ENCODE measurements around the gene KRR1. TPM values are rescaled to one million over a fixed set of nuclear protein-coding genes. Genes with fewer than 3 reads are reported as not detected.
A peak's percentile ranks its signal among the peaks of the same experiment; 100 is the strongest.

The KRR1 gene
- total RNA-seq, 1 donor from 2014 or later = 21.4 TPM

DNA sequence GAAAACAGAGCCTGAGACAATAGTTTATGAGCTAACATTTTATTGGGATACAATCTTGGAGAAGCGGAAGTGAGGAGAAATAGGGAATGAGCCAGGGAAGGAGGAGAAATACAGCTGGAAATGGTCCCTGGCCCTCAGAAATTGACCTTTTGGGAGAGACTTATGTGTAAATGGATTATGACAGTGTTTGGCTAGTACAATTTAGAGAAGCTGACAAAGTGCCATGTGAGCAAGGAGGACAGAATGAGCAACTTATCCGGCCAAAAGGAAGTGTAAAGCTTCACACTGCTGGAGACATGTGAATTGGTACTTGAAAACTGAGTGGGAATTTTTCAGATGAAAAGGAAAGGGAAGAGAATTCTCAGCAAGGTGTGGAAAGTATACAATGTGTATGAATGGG is 28.0 kb downstream of the KRR1 start:
- no peak for DNase-seq (ENCODE audit: extremely low spot score in 2 of 2)
- Histone ChIP-seq H3K4me3 (no peak overlapping the region), H3K27me3 (no peaks in the 10 kb centered on the region), H3K4me1 (peaks cover 32% of the 10 kb centered on the region), H3K9me3 (no peaks in the 10 kb centered on the region), H3K27ac (no peak overlapping the region), H3K36me3 (no peaks in the 10 kb centered on the region)
- intact Hi-C loops (cut with DNase I) = no loop called here
- TF ChIP-seq POLR2A (IDR thresholded peaks at IDR 0.05) (no peak), CTCF (IDR thresholded peaks at IDR 0.05) (no peak), POLR2AphosphoS5 (IDR thresholded peaks at IDR 0.05; ENCODE audit: insufficient read depth in 1 of 2, low read depth in 1 of 2) (no peak)

GRCh38 chr12:75482646-75483045 is 28.8 kb downstream of the KRR1 start:
- Histone ChIP-seq H3K27me3 (no peaks in the 10 kb centered on the region), H3K27ac (peak overlapping the region; percentile 77), H3K36me3 (no peaks in the 10 kb centered on the region), H3K4me3 (no peak overlapping the region), H3K4me1 (peaks cover 32% of the 10 kb centered on the region), H3K9me3 (no peaks in the 10 kb centered on the region)
- TF ChIP-seq POLR2AphosphoS5 (IDR thresholded peaks at IDR 0.05; ENCODE audit: insufficient read depth in 1 of 2, low read depth in 1 of 2) (no peak), CTCF (IDR thresholded peaks at IDR 0.05) (no peak), POLR2A (IDR thresholded peaks at IDR 0.05) (no peak)
- intact Hi-C loops (cut with DNase I) = no loop called here
- DNase-seq (ENCODE audit: extremely low spot score in 2 of 2) = no peak

- Histone ChIP-seq H3K4me1 (peaks cover 32% of the 10 kb centered on the region), H3K4me3 (peak overlapping the region; percentile 46 to 47), H3K27ac (peak overlapping the region; percentile 77), H3K9me3 (no peaks in the 10 kb centered on the region), H3K36me3 (no peaks in the 10 kb centered on the region), H3K27me3 (no peaks in the 10 kb centered on the region)
- intact Hi-C loops (cut with DNase I) = no loop called here
- TF ChIP-seq POLR2AphosphoS5 (IDR thresholded peaks at IDR 0.05; ENCODE audit: insufficient read depth in 1 of 2, low read depth in 1 of 2) (no peak), CTCF (IDR thresholded peaks at IDR 0.05) (no peak), POLR2A (IDR thresholded peaks at IDR 0.05) (no peak)
- DNase-seq (ENCODE audit: extremely low spot score in 2 of 2) = no peak
Measured at GRCh38 chr12:75481774-75482173, 29.6 kb downstream of the KRR1 start.

DNA sequence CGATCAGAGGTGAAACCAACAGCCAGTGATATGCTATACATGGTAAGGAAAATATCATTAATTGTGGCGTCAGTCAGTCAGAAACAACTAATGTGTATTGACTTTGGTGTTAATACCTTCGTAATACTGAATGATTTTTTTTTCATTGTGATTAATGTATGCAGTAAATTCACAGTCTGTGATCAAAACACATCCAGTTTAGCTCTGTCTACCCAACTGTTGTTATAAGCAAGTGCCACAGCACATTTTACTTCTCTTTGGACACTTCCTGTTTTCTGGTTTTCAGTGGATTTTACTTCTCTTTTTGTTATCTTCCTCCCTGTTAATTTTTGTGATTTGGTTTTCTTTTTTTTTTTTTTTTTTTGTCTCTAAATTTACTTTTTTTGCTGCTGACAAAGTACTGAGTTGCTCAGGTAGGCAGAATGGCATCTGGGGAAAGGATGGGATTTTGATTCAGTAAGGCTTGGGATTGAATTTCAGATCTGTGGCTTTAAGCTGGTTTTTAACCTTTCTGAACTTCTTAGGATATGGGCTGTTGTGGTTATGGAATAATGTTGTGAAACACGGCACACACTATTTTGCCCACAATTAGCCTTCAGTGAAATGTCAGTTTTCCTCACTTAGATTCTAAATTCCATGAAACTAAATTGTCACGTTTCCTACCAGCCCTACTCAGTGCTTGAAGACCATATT is 30.2 kb downstream of the KRR1 start:
- Histone ChIP-seq H3K4me3 (peak overlapping the region; percentile 46 to 47), H3K27ac (peak overlapping the region; percentile 77), H3K9me3 (no peaks in the 10 kb centered on the region), H3K27me3 (no peaks in the 10 kb centered on the region), H3K4me1 (peaks cover 32% of the 10 kb centered on the region), H3K36me3 (no peaks in the 10 kb centered on the region)
- no peak for TF ChIP-seq POLR2A (IDR thresholded peaks at IDR 0.05)
- peak in 1 of 2 donors; percentile 13 for TF ChIP-seq POLR2AphosphoS5 (IDR thresholded peaks at IDR 0.05; ENCODE audit: insufficient read depth in 1 of 2, low read depth in 1 of 2)
- TF ChIP-seq CTCF (IDR thresholded peaks at IDR 0.05) = no peak
- intact Hi-C loops (cut with DNase I) = no loop called here
- no peak for DNase-seq (ENCODE audit: extremely low spot score in 2 of 2)

DNA sequence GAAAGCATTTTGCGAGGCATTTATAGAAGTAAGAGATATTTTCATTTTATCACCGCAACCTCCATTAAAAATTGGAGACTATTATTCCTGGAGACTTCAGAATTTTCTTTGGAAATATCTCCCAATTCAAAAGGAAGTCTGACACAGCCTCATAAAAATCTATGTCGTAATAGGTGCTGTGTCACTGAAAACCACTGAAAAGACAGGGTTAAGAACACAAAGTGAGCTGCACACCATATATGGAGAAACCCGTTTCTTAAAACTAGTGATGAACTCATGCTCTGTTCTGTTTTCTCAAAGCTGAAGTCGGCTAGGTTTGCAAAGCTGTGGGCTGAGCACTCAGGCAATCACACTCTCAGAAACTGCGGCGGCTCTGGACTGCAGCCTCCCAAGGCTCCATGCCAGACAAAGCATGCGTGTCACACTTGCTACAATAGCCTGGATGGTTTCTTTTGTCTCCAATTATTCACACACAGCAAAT is 30.9 kb downstream of the KRR1 start, which contains the start of gene GLIPR1:
Gene GLIPR1, plus strand, starts transcription at position 287 of the 481 bp plus-strand sequence. Its CDS starts 126 bp downstream, at position 413.
- Histone ChIP-seq H3K27ac (peak within 1 kb of the TSS; percentile 77), H3K27me3 (no peaks in the 10 kb centered on the region), H3K36me3 (no peaks in the 10 kb centered on the region), H3K4me1 (peaks cover 32% of the 10 kb centered on the region), H3K4me3 (peak within 1 kb of the TSS; percentile 46 to 47), H3K9me3 (no peaks in the 10 kb centered on the region)
- TF ChIP-seq POLR2A (IDR thresholded peaks at IDR 0.05) (peak in 1 of 2 donors; percentile 52), POLR2AphosphoS5 (IDR thresholded peaks at IDR 0.05; ENCODE audit: insufficient read depth in 1 of 2, low read depth in 1 of 2) (peak; percentile 56 to 60), CTCF (IDR thresholded peaks at IDR 0.05) (no peak)
- DNase-seq (ENCODE audit: extremely low spot score in 2 of 2) = peak in 1 of 2 donors; percentile 93
- intact Hi-C loops (cut with DNase I) = no loop called here
